H1 (cell line): ENCODE results near the gene SLC38A7. TPM values are rescaled to one million over a fixed set of nuclear protein-coding genes. Genes with fewer than 3 reads are reported as not detected.

Experiments
- BACH1 ChIP-seq: IDR thresholded peaks from 2 replicates; pipeline ENCODE4 v1.6.1; 2012; ENCODE audit warnings: low read length, improper control_type of control experiment
- CREB1 ChIP-seq: IDR thresholded peaks from 2 replicates; pipeline ENCODE4 v1.6.1; 2012; ENCODE audit warnings: inconsistent platforms
- NANOG ChIP-seq: IDR thresholded peaks from 2 replicates; pipeline ENCODE4 v1.6.1; 2011; ENCODE audit warnings: low read length, low read depth, mild to moderate bottlenecking, inconsistent platforms; ENCODE audit not compliant: insufficient read depth, poor library complexity, severe bottlenecking
- POLR2AphosphoS5 ChIP-seq: IDR thresholded peaks from 2 replicates; pipeline ENCODE4 v1.6.1; 2011; ENCODE audit warnings: low read depth, low read length
- polyA plus RNA-seq, 7 experiments: library from polyadenylated mRNA; depleted of rRNA in 3 of 7; stranded (reverse) in 5 of 7; unstranded in 2 of 7; fragments of >200 nt in 5 of 7; fragments of 200-250 nt in 2 of 7; gene quantifications; 1 replicate in 5 of 7; 2 replicates in 1 of 7; 4 replicates in 1 of 7; pipeline versions ENCODE4 v1.2.1 to v1.2.3, GENCODE V29; 2011 to 2013; ENCODE audit warnings: missing spikeins in 2 of 7, mixed read lengths in 2 of 7
- total RNA-seq: library from RNA; stranded (reverse); fragmentation: NEBNext Ultra II Directional; extraction: Animal tissue kit (Norgen Biotek cat#: 25700); gene quantifications from 2 replicates; pipeline ENCODE4 v1.2.1, GENCODE V29; 2021
- TF ChIP-seq, protein P1 (sequence below): IDR thresholded peaks from 2 replicates; pipeline ENCODE4 v1.6.1; 2011; ENCODE audit warnings: low read length, improper control_type of control experiment

SLC38A7 gene
- total and polyA plus RNA-seq, 2 of the 8 experiments (the other 6 are each of a cell fraction or from before 2014, with no cell fraction given) = 26.7 to 28.0 TPM

DNA sequence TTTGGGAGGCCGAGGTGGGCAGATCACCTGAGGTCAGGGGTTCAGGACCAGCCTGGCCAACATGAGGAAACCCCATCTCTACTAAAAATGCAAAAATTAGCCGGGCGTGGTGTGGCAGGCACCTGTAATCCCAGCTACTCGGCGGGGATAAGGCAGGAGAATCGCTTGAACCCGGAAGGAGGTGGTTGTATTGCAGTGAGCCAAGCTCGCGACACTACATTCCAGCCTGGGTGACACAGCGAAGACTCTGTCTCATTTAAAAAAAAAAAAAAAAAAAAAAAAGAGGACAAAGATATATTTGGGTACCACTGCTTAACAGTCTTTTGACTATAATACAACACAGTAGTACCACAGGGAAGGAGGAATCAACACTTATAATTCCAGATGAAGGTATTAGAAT, 64.2 kb downstream of the SLC38A7 start (continued):
- TF ChIP-seq NANOG (no peak), CREB1 (no peak), POLR2AphosphoS5 (no peak), BACH1 (no peak)
- TF ChIP-seq, protein P1, sequence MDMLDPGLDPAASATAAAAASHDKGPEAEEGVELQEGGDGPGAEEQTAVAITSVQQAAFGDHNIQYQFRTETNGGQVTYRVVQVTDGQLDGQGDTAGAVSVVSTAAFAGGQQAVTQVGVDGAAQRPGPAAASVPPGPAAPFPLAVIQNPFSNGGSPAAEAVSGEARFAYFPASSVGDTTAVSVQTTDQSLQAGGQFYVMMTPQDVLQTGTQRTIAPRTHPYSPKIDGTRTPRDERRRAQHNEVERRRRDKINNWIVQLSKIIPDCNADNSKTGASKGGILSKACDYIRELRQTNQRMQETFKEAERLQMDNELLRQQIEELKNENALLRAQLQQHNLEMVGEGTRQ = no peak
